Keratinocyte (primary cell): ENCODE results near the gene RASSF7.

Experiments
- CTCF ChIP-seq, 3 experiments: IDR thresholded peaks in 1 of 3; conservative IDR thresholded peaks in 1 of 3; optimal IDR thresholded peaks in 1 of 3; 2 replicates in 2 of 3; 3 replicates in 1 of 3; pipeline versions ENCODE3 to v1.5.1; 2011; ENCODE audit warnings: low read length in 3 of 3, mild to moderate bottlenecking in 3 of 3, moderate library complexity in 2 of 3, control low read depth in 1 of 3, inconsistent platforms in 1 of 3; ENCODE audit not compliant: insufficient read depth in 2 of 3; ENCODE audit errors: extremely low read depth in 1 of 3
- EZH2 ChIP-seq: IDR thresholded peaks from one replicate; pipeline ENCODE4 v1.6.1; 2012; ENCODE audit warnings: inconsistent platforms, mild to moderate bottlenecking, low read length, moderate library complexity

DNA sequence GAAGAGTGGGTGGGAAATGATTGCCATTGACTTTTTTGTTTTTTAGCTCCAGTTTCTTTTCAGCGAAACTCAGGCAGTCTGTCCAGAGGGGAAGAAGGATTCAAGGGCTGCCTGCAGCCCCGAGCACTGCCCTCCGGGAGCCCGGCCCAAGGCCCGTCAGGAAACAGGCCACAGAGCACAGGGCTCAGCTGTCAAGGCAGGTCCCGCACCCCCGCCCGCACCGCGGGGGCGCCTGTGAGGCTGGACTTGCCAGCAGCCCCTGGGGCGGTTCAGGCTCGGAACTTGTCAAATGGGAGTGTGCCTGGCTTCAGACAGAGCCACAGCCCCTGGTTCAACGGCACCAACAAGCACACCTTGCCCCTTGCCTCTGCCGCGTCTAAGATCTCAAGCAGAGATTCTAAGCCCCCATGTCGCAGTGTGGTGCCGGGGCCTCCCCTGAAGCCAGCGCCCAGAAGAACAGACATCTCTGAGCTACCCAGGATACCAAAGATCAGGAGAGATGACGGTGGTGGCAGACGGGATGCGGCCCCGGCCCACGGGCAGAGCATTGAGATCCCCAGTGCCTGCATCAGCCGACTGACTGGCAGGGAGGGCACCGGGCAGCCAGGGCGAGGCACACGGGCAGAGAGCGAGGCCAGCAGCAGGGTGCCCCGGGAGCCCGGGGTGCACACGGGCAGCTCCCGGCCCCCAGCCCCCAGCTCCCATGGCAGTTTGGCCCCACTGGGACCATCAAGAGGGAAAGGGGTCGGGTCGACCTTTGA is 46.4 kb downstream of the RASSF7 start:
- TF ChIP-seq EZH2, result no peak
- TF ChIP-seq CTCF (optimal IDR thresholded peaks at IDR 0.05 in 1 of 3, IDR thresholded peaks at IDR 0.05 in 1 of 3, conservative IDR thresholded peaks at IDR 0.05 in 1 of 3; ENCODE audit: extremely low read depth in 1 of 3, insufficient read depth in 2 of 3, low read length in 3 of 3), result no peak
